ENCODE results near the gene SYT8. TPM values are rescaled to one million over a fixed set of nuclear protein-coding genes. Genes with fewer than 3 reads are reported as not detected.
A peak's percentile ranks its signal among the peaks of the same experiment; 100 is the strongest.

SYT8 gene
- total RNA-seq, 4 donors from 2014 or later, result 1.4 to 4.1 TPM; not detected in 2

GRCh38 chr11:1880746-1881441 is 46.1 kb downstream of the SYT8 start:
- in situ Hi-C loops (cut with MboI; ENCODE audit: low pct_ligation_motif_present in 1 of 4, low pct_unique_long_range_greater_than_20kb in 1 of 4, low sequenced_read_pairs in 3 of 4) (no loop called here), intact Hi-C loops (cut with DNase I; ENCODE audit: low total_unique reads) (loop anchor here (5.0 kb wide), 1 partner anchor 926 kb away; no protein-coding TSS in a partner anchor)
- H3K27me3 ChIP-seq, result no peaks in the 10 kb centered on the region
- H3K27ac ChIP-seq, result peak overlapping the region; percentile 60 to 74 (median 67)
- no peak for DNase-seq
- peaks cover 0 to 52% (median 16%) of the 10 kb centered on the region in 4 donors for H3K4me1 ChIP-seq
- TF ChIP-seq CTCF (IDR thresholded peaks at IDR 0.05) (no peak), EP300 (IDR thresholded peaks at IDR 0.05; ENCODE audit: low read depth) (no peak), POLR2AphosphoS5 (IDR thresholded peaks at IDR 0.05) (no peak), POLR2A (IDR thresholded peaks at IDR 0.05) (no peak)
- no peaks in the 10 kb centered on the region for H3K36me3 ChIP-seq
- WGBS, 2 donors (ENCODE audit: low coverage in 1 of 2), result 60 to 80% methylated on average over 1 to 6 of the region's 9 CpGs
- H3K4me3 ChIP-seq, result no peak overlapping the region
- no peaks in the 10 kb centered on the region for H3K9me3 ChIP-seq

GRCh38 chr11:1881442-1882264 is 46.9 kb downstream of the SYT8 start:
- TF ChIP-seq CTCF (IDR thresholded peaks at IDR 0.05), result no peak
- no peak for TF ChIP-seq EP300 (IDR thresholded peaks at IDR 0.05; ENCODE audit: low read depth)
- no peak for TF ChIP-seq POLR2AphosphoS5 (IDR thresholded peaks at IDR 0.05)
- TF ChIP-seq POLR2A (IDR thresholded peaks at IDR 0.05), result no peak
- Histone ChIP-seq H3K4me3 (no peak overlapping the region), H3K9me3 (no peaks in the 10 kb centered on the region), H3K27ac (peak overlapping the region; percentile 60 to 74 (median 67)), H3K27me3 (no peaks in the 10 kb centered on the region), H3K36me3 (no peaks in the 10 kb centered on the region), H3K4me1 (peaks cover 0 to 45% (median 13%) of the 10 kb centered on the region in 4 donors)
- no peak for DNase-seq
- in situ Hi-C loops (cut with MboI; ENCODE audit: low pct_ligation_motif_present in 1 of 4, low pct_unique_long_range_greater_than_20kb in 1 of 4, low sequenced_read_pairs in 3 of 4) (no loop called here), intact Hi-C loops (cut with DNase I; ENCODE audit: low total_unique reads) (loop anchor here (5.0 kb wide), 1 partner anchor 926 kb away; no protein-coding TSS in a partner anchor)
- 61% methylated on average over 38 of the region's 43 CpGs; no CpG with 5 or more reads in 1 of the 2 donors for WGBS, 2 donors (ENCODE audit: low coverage in 1 of 2)

- Histone ChIP-seq H3K4me3 (no peak overlapping the region), H3K27ac (peak overlapping the region; percentile 60 to 74 (median 67)), H3K27me3 (no peaks in the 10 kb centered on the region), H3K4me1 (peaks cover 0 to 38% (median 10%) of the 10 kb centered on the region in 4 donors), H3K36me3 (no peaks in the 10 kb centered on the region), H3K9me3 (no peaks in the 10 kb centered on the region)
- in situ Hi-C loops (cut with MboI; ENCODE audit: low pct_ligation_motif_present in 1 of 4, low pct_unique_long_range_greater_than_20kb in 1 of 4, low sequenced_read_pairs in 3 of 4) (no loop called here), intact Hi-C loops (cut with DNase I; ENCODE audit: low total_unique reads) (loop anchor here (5.0 kb wide), 1 partner anchor 925 kb away; no protein-coding TSS in a partner anchor)
- TF ChIP-seq CTCF (IDR thresholded peaks at IDR 0.05), result peak; percentile 84 to 94 (median 87)
- TF ChIP-seq POLR2AphosphoS5 (IDR thresholded peaks at IDR 0.05), result no peak
- no peak for TF ChIP-seq EP300 (IDR thresholded peaks at IDR 0.05; ENCODE audit: low read depth)
- TF ChIP-seq POLR2A (IDR thresholded peaks at IDR 0.05), result no peak
- DNase-seq, result peak; percentile 80
- WGBS, 2 donors (ENCODE audit: low coverage in 1 of 2), result 45% methylated on average over 16 of the region's 23 CpGs; no CpG with 5 or more reads in 1 of the 2 donors
Observed at GRCh38 chr11:1882265-1883238, 47.8 kb downstream of the SYT8 start.

All from transverse colon (tissue), 4 donors.